Endothelial cell (in vitro differentiated cells): ENCODE results near the gene CRISPLD2. TPM values are rescaled to one million over a fixed set of nuclear protein-coding genes. Genes with fewer than 3 reads are reported as not detected.

Experiments
- DNase-seq: peaks from one replicate; pipeline ENCODE4 v3.0.0; 2021; ENCODE audit warnings: low spot score
- H3K27ac Mint-ChIP-seq: one replicate; pipeline ENCODE4 v1.8.0; 2021; ENCODE audit warnings: mixed read lengths, inconsistent platforms; ENCODE audit not compliant: unreplicated experiment
- H3K27me3 Mint-ChIP-seq: one replicate; pipeline ENCODE4 v1.8.0; 2021; ENCODE audit warnings: mild to moderate bottlenecking, moderate library complexity, mixed read lengths, inconsistent platforms; ENCODE audit not compliant: unreplicated experiment
- H3K36me3 Mint-ChIP-seq: one replicate; pipeline ENCODE4 v1.8.0; 2021; ENCODE audit warnings: mild to moderate bottlenecking, low read depth, mixed read lengths, inconsistent platforms; ENCODE audit not compliant: unreplicated experiment
- H3K4me1 Mint-ChIP-seq: one replicate; pipeline ENCODE4 v1.8.0; 2021; ENCODE audit warnings: mild to moderate bottlenecking, mixed read lengths, inconsistent platforms; ENCODE audit not compliant: unreplicated experiment
- H3K4me3 Mint-ChIP-seq: one replicate; pipeline ENCODE4 v1.8.0; 2021; ENCODE audit warnings: mild to moderate bottlenecking, mixed read lengths, inconsistent platforms; ENCODE audit not compliant: unreplicated experiment
- H3K9me3 Mint-ChIP-seq: one replicate; pipeline ENCODE4 v1.8.0; 2021; ENCODE audit warnings: mixed read lengths, inconsistent platforms; ENCODE audit not compliant: unreplicated experiment
- total RNA-seq: library from RNA; stranded (reverse); fragmentation: NEBNext Ultra II Directional; extraction: Animal tissue kit (Norgen Biotek cat#: 25700); gene quantifications from one replicate; pipeline ENCODE4 v1.2.1, GENCODE V29; 2021; ENCODE audit not compliant: unreplicated experiment
- TF ChIP-seq, protein P1 (sequence below): fragments of 200-600 bp; sonication (generic); IDR thresholded peaks from one replicate; pipeline ENCODE4 v1.5.0; 2021; ENCODE audit warnings: antibody characterized with exemption; ENCODE audit not compliant: unreplicated experiment

Gene CRISPLD2
- total RNA-seq, 1 donor from 2014 or later = 0.54 TPM

DNA sequence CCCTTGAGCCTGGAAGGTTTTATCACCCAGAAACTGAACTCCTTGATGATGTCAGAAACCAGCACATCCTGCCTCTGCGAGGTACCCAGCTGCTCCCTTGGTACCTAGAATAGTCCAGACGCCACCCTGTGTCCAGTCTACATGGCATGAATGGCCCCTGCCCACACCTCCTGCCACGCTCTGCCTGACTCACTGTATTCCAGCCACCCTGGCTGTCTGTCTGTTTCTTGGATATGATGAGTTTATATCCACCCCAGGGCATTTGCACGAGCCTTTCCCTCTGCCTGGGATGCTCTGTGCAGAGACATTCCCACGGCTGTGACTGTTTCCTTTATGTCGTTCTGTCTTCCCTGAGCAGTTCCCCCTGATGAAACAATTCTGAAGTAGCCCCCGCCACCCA is 68.7 kb downstream of the CRISPLD2 start:
- no peaks in the 10 kb centered on the region for H3K9me3 Mint-ChIP-seq
- TF ChIP-seq, protein P1, sequence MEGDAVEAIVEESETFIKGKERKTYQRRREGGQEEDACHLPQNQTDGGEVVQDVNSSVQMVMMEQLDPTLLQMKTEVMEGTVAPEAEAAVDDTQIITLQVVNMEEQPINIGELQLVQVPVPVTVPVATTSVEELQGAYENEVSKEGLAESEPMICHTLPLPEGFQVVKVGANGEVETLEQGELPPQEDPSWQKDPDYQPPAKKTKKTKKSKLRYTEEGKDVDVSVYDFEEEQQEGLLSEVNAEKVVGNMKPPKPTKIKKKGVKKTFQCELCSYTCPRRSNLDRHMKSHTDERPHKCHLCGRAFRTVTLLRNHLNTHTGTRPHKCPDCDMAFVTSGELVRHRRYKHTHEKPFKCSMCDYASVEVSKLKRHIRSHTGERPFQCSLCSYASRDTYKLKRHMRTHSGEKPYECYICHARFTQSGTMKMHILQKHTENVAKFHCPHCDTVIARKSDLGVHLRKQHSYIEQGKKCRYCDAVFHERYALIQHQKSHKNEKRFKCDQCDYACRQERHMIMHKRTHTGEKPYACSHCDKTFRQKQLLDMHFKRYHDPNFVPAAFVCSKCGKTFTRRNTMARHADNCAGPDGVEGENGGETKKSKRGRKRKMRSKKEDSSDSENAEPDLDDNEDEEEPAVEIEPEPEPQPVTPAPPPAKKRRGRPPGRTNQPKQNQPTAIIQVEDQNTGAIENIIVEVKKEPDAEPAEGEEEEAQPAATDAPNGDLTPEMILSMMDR = no peak

DNA sequence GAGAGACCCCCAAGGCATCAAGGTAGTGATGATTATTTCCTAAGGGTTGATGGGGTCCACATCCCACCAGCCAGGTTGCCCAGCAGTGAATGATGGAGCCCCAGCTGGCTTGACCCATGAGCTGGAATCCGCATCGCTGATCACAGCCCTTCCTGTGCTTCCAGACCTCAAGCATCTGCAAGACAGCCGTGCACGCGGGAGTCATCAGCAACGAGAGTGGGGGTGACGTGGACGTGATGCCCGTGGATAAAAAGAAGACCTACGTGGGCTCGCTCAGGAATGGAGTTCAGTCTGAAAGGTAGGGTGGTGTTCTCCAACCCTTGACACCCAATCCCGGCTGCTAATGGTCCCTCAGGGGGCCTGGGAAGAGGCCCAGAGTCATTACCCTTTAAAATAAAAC is 69.3 kb downstream of the CRISPLD2 start:
- peaks cover 17% of the 10 kb centered on the region for H3K4me1 Mint-ChIP-seq
- DNase-seq = no peak
- no peaks in the 10 kb centered on the region for H3K9me3 Mint-ChIP-seq
- H3K4me3 Mint-ChIP-seq = no peak overlapping the region
- TF ChIP-seq, protein P1 = no peak
- no peak overlapping the region for H3K27ac Mint-ChIP-seq
- H3K27me3 Mint-ChIP-seq = no peaks in the 10 kb centered on the region
- no peaks in the 10 kb centered on the region for H3K36me3 Mint-ChIP-seq

More for the DNA sequence above, 68.7 kb downstream of the CRISPLD2 start:
- DNase-seq = no peak
- Mint-ChIP-seq H3K27ac (no peak overlapping the region), H3K4me1 (peaks cover 17% of the 10 kb centered on the region), H3K4me3 (no peak overlapping the region), H3K36me3 (no peaks in the 10 kb centered on the region), H3K27me3 (no peaks in the 10 kb centered on the region)

DNA sequence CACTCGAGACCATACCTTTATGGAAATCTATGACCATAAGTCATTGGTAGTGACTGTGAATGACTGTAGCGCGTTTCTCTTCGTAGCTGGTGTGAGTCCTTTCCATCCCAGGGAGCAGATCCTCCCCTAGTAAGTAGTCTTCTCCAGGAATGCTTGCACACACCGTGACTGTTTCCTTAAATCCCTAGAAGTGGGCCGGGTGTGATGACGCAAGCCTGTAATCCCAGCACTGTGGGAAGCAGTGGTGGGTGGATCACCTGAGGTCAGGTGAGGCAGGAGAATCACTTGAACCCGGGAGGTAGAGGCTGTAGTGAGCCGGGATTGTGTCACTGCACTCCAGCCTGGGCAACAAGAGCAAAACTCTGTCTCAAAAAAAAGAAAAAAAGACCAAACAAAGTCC is 70.6 kb downstream of the CRISPLD2 start:
- no peak overlapping the region for H3K27ac Mint-ChIP-seq
- no peaks in the 10 kb centered on the region for H3K36me3 Mint-ChIP-seq
- TF ChIP-seq, protein P1 = no peak
- no peak for DNase-seq
- peaks cover 5% of the 10 kb centered on the region for H3K4me1 Mint-ChIP-seq
- no peak overlapping the region for H3K4me3 Mint-ChIP-seq
- H3K27me3 Mint-ChIP-seq = no peaks in the 10 kb centered on the region
- H3K9me3 Mint-ChIP-seq = no peaks in the 10 kb centered on the region

DNA sequence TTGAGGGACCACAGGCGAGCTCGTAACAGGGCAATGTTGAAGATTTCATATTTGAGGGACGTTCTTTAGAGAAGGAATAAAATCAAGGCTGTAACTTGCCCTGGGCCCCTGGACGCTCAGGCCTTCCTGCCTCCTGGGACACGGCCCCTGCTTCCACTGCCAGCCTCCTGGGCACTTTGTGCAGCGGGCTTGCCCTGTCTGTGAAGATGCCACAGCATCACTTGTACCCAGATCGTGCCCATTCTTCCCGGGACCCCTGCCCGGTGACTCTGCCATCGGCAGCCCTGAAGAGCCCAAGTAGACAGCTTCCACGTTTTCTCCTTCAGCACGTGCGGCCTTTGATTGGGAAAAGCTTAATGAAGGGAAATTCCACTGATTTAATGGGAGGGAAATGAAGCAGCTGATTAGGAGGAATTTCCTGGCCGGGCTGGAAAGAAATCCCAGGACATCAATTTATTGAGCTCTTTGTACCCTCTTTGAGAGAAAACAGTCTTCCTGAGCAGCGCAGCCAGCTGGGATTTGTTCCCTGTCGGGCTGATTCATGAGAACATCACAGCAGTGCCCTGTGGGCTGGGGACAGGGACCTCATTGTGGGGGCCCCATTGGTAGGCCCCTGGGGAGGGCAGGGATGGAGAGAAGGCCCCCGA is 71.5 kb downstream of the CRISPLD2 start:
- Mint-ChIP-seq H3K36me3 (no peaks in the 10 kb centered on the region), H3K27me3 (peaks cover under 1% of the 10 kb centered on the region), H3K9me3 (no peaks in the 10 kb centered on the region), H3K4me3 (no peak overlapping the region), H3K4me1 (peaks cover 4% of the 10 kb centered on the region), H3K27ac (no peak overlapping the region)
- TF ChIP-seq, protein P1 = no peak
- no peak for DNase-seq

DNA sequence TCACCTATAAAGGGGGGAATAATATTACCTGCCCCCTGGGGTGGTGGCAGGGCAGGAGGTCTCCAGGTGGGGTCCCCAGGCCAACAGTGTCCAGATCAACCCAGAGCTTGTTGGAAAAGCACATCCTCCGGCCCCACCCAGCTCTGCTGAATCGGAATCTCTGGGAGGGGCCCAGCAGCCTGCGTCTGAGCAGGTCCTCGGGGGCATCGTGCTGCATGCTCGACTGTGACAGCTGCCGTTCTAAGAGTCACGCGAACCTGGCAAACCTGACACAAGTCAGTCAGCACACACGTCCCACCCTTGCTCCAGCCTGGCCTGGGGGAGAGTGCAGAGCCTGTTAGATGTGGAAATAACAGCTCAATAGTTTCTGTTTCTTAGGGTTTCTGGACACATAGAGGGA is 72.3 kb downstream of the CRISPLD2 start:
- no peak for DNase-seq
- TF ChIP-seq, protein P1 = no peak
- no peaks in the 10 kb centered on the region for H3K4me1 Mint-ChIP-seq
- H3K36me3 Mint-ChIP-seq = no peaks in the 10 kb centered on the region
- H3K27me3 Mint-ChIP-seq = peaks cover 3% of the 10 kb centered on the region
- H3K27ac Mint-ChIP-seq = no peak overlapping the region
- H3K4me3 Mint-ChIP-seq = no peak overlapping the region
- H3K9me3 Mint-ChIP-seq = no peaks in the 10 kb centered on the region
